Mucosa of descending colon (tissue), 3 donors: ENCODE results near the gene SCN2A. TPM values are rescaled to one million over a fixed set of nuclear protein-coding genes. Genes with fewer than 3 reads are reported as not detected.

ENCODE experiments used
- ATAC-seq: fragments of 200-7000 bp; cut with Tn5 transposase; one replicate; pipeline ENCODE4 v1.9.1; 2020; ENCODE audit warnings: mild to moderate bottlenecking, moderate library complexity
- DNase-seq, 3 donors: peaks; one replicate each; pipeline ENCODE4 v3.0.0-alpha.2; 2020
- H3K36me3 ChIP-seq: fragments of 200-600 bp; one replicate; pipeline ENCODE4 v1.8.0; 2021; ENCODE audit warnings: low read depth, mild to moderate bottlenecking
- H3K4me1 ChIP-seq: fragments of 200-600 bp; one replicate; pipeline ENCODE4 v1.8.0; 2021; ENCODE audit warnings: low read depth, mild to moderate bottlenecking
- H3K4me3 ChIP-seq: fragments of 200-600 bp; one replicate; pipeline ENCODE4 v1.8.0; 2021; ENCODE audit warnings: mild to moderate bottlenecking
- H3K9me3 ChIP-seq: fragments of 200-600 bp; one replicate; pipeline ENCODE4 v1.8.0; 2021; ENCODE audit warnings: mild to moderate bottlenecking
- intact Hi-C, 2 donors: fragments of 100-400 bp; cut with DNase I in 1 of 2; cut with micrococcal nuclease in 1 of 2; formaldehyde crosslinking; loops; one replicate each; pipeline versions ENCODE4 v1.11.0 to v1.11.1; 2022; cut with DNase I, micrococcal nuclease
- total RNA-seq, 3 donors: library from RNA; stranded (reverse); fragmentation: NEBNext Ultra II Directional in 2 of 3; extraction: Animal tissue kit (Norgen Biotek cat#: 25700) in 2 of 3; gene quantifications; one replicate each; pipeline versions ENCODE4 v1.2.1 to v1.2.4, GENCODE V29; 2021 to 2023
- TF ChIP-seq, protein P1 (sequence below): fragments of 200-600 bp; IDR thresholded peaks from one replicate; pipeline ENCODE4 v1.8.0; 2022; ENCODE audit warnings: antibody characterized with exemption, mild to moderate bottlenecking
- donor health status: DM: no; HTN: no; CAD: no; lungs with moderate emphysema.
- donor health status: DM: no; HTN: no; CAD: no.
- donor health status: DM: no; HTN: yes; CAD: no.

Gene SCN2A
- total RNA-seq, 3 donors from 2014 or later: 0.23 to 1.3 TPM; not detected in 1

GRCh38 chr2:165294912-165295311, 55.7 kb downstream of the SCN2A start:
- H3K4me3 ChIP-seq: no peak overlapping the region
- TF ChIP-seq, protein P1, sequence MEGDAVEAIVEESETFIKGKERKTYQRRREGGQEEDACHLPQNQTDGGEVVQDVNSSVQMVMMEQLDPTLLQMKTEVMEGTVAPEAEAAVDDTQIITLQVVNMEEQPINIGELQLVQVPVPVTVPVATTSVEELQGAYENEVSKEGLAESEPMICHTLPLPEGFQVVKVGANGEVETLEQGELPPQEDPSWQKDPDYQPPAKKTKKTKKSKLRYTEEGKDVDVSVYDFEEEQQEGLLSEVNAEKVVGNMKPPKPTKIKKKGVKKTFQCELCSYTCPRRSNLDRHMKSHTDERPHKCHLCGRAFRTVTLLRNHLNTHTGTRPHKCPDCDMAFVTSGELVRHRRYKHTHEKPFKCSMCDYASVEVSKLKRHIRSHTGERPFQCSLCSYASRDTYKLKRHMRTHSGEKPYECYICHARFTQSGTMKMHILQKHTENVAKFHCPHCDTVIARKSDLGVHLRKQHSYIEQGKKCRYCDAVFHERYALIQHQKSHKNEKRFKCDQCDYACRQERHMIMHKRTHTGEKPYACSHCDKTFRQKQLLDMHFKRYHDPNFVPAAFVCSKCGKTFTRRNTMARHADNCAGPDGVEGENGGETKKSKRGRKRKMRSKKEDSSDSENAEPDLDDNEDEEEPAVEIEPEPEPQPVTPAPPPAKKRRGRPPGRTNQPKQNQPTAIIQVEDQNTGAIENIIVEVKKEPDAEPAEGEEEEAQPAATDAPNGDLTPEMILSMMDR: no peak
- no peak for ATAC-seq
- no peaks in the 10 kb centered on the region for H3K36me3 ChIP-seq
- DNase-seq: no peak
- H3K9me3 ChIP-seq: no peaks in the 10 kb centered on the region
- intact Hi-C loops: no loop called here
- H3K4me1 ChIP-seq: no peaks in the 10 kb centered on the region

GRCh38 chr2:165295643-165296042, 56.4 kb downstream of the SCN2A start:
- TF ChIP-seq, protein P1: no peak
- Histone ChIP-seq H3K36me3 (no peaks in the 10 kb centered on the region), H3K9me3 (no peaks in the 10 kb centered on the region), H3K4me1 (no peaks in the 10 kb centered on the region), H3K4me3 (no peak overlapping the region)
- intact Hi-C loops: no loop called here
- DNase-seq: no peak
- ATAC-seq: no peak

DNA sequence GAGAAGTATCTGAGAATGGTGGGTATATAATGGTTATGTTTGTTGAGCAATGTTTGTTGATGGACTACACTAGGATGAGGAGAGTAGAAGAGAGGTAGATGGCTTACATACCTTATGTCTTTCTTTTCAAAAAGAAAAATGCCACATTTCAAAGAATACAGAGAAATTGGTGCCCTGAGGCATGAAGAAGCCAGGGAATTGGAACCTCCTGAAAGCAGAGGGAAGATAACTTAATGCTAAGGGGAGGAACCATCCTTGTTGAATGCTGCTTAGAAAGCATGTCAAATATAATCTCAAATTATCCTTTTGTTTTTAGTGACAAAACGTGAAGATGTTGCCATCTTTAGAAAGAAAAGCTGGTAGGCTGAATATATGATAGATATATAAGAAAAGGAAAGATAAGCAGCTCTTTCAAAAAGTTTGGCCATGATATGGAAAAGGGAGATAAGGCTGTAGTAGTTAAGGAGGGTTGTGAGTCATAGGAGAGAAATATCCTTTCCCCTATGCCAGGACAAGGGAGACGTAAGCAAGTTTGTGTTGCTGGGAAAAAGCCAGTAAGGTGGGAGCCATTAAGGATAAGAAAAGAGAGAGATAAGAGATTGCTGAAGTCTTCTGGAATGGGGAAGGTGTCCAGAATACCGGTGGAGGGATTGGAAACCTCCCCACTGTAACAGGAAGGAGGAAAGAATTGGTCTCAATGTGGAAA, 66.3 kb downstream of the SCN2A start:
- Histone ChIP-seq H3K4me3 (no peak overlapping the region), H3K4me1 (no peaks in the 10 kb centered on the region), H3K9me3 (no peaks in the 10 kb centered on the region), H3K36me3 (no peaks in the 10 kb centered on the region)
- intact Hi-C loops: no loop called here
- no peak for ATAC-seq
- no peak for DNase-seq
- TF ChIP-seq, protein P1: no peak

- TF ChIP-seq, protein P1: no peak
- Histone ChIP-seq H3K4me3 (no peak overlapping the region), H3K36me3 (no peaks in the 10 kb centered on the region), H3K9me3 (no peaks in the 10 kb centered on the region), H3K4me1 (no peaks in the 10 kb centered on the region)
- ATAC-seq (no peak), DNase-seq (no peak)
- intact Hi-C loops: no loop called here
Measured at GRCh38 chr2:165307317-165307716, 68.1 kb downstream of the SCN2A start.

DNA sequence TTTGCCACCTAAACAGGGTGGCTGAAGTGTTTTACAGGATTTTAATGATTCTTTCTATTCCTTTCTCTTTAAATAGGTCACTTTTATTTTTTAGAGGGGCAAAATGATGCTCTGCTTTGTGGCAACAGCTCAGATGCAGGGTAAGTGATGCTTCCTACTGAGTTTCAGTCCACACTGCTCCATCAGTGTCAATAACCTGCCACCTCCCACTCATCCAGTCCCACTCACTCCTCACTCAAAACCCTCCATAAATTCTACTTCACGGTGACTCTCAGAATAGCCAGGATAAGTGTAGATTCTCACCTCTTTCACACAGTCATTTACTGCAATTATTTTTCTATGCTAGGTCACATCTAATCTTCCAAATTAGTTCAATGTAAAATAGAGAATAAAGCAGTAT, 72.7 kb downstream of the SCN2A start:
- H3K4me3 ChIP-seq: no peak overlapping the region
- intact Hi-C loops: no loop called here
- no peak for DNase-seq
- no peaks in the 10 kb centered on the region for H3K4me1 ChIP-seq
- ATAC-seq: no peak
- no peaks in the 10 kb centered on the region for H3K36me3 ChIP-seq
- no peaks in the 10 kb centered on the region for H3K9me3 ChIP-seq
- TF ChIP-seq, protein P1: no peak
